ENCODE measurements around the gene RUNX3.

DNA sequence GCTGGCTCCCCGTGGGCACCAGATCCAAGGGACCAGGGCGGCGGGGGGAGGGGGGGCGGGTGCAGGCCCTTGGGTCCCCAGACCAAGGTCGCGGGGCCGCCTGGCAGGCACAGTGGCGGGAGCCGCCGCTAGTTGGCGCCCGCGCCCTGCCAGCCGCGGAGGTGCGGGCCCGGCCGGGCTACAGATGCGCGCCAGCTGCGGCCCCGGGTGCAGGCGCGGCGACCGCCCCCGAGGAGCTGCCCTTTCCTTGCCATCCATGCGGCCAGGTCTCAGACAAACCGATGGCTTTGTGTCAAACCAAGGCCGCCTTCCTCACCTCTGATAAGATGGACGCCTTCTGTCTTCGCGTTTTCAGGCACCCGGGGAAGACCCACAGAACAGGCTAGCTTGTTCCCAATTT, 2.2 kb upstream of the RUNX3 start:
- TF ChIP-seq EP300 (IDR thresholded peaks at IDR 0.05) = no peak
- TF ChIP-seq, protein P1, sequence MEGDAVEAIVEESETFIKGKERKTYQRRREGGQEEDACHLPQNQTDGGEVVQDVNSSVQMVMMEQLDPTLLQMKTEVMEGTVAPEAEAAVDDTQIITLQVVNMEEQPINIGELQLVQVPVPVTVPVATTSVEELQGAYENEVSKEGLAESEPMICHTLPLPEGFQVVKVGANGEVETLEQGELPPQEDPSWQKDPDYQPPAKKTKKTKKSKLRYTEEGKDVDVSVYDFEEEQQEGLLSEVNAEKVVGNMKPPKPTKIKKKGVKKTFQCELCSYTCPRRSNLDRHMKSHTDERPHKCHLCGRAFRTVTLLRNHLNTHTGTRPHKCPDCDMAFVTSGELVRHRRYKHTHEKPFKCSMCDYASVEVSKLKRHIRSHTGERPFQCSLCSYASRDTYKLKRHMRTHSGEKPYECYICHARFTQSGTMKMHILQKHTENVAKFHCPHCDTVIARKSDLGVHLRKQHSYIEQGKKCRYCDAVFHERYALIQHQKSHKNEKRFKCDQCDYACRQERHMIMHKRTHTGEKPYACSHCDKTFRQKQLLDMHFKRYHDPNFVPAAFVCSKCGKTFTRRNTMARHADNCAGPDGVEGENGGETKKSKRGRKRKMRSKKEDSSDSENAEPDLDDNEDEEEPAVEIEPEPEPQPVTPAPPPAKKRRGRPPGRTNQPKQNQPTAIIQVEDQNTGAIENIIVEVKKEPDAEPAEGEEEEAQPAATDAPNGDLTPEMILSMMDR (IDR thresholded peaks at IDR 0.05) = peak; percentile 75 to 94 (median 79)

Data from upper lobe of left lung (tissue), 4 donors.